GM18858 (cell line): ENCODE data around the gene DOCK8.

Source experiments
- ATAC-seq: cut with Tn5 transposase; IDR thresholded peaks from one replicate; pipeline ENCODE4 v1.9.1; 2021; ENCODE audit not compliant: unreplicated experiment

The DOCK8 gene

DNA sequence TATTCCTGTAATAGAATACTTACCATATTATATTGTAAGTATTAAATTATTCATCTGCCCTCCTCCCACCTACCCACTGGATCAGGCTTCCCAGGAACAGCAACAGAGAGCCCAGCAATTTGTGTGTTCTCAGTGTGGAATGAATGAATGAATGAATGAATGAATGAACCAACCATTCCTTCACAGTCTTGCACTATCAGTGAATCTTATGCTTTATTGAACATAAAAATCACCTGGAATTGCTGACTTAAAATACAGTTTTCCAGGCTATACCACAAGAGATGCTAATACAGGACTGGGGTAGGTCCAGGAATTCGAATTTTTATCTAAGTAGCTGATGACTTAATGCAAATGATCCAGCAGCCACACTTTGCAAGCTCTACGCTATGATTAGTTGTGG is 51.6 kb downstream of the DOCK8 start:
- no peak for ATAC-seq

GRCh38 chr9:268616-269015 is 54.0 kb downstream of the DOCK8 start:
- no peak for ATAC-seq

GRCh38 chr9:269081-269711 is 54.5 kb downstream of the DOCK8 start:
- no peak for ATAC-seq

DNA sequence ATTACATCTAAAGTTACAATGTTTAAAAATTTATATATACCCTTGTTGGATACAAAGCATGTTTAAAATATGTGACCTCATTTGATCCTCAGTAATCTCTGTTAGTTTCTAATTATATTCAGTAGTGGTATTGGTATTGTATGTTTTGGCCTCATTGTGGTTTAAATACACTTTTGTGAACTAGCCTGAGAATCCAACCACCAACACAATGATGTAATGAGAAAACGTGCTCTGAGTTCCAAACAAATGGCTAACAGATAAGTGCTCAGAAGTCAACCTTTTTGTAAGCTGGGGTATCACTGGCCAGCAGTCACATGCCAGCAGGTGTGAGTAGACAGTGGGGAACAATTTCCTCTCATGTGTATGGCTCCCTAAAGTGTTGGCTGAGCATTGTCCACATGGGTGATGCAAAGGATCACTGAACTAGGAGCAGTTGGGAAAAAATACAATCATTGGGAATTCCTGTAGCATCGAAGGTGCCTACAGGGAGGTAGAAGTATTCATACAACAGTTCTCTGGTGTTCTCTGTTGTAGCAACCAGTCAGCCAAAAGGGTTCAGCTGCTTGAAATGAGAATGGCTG is 56.1 kb downstream of the DOCK8 start:
- ATAC-seq: no peak

DNA sequence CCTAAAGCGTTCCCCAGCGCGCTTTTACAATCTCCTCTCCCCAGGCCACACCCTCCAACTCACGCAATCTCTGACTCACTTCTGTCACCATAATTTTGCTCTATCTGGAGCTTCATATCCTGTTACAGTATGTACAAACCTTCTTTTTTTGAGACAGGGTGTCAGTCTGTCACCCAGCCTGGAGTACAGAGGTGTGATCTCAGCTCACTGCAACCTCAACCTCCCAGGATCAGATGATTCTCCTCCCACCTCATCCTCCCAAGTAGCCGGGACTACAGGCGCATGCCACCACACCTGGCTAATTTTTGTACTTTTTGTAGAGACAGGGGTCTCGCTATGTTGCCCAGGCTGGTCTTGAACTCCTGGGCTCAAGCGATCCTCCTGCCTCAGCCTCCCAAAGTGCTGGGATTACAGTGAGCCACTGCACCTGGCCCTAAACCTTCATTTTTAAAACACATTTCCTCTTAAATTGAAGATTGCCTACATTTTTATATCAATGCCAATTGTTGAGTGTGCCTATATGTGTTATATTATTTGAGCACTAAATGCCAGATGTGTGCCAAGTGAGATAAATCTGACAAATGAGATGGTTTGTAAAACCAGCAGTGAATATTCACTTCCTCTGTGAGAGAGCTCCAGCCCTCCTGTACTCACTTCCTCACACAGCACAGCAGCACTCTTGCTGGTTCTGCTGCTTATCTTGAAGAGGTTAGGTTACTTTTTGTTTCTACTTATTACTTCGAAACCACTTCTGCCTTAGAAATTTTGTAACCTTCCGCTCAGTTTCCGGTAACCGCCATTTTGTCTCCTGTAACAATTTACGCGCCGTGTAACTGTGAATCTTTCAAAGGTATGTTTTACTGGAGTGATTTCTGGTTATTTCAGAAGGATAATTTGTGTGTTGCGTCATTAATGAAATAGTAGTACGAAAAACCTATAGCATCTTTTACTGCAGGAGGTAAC is 57.9 kb downstream of the DOCK8 start:
- peak; percentile 95 for ATAC-seq

GRCh38 chr9:274406-274805 is 59.7 kb downstream of the DOCK8 start:
- no peak for ATAC-seq

DNA sequence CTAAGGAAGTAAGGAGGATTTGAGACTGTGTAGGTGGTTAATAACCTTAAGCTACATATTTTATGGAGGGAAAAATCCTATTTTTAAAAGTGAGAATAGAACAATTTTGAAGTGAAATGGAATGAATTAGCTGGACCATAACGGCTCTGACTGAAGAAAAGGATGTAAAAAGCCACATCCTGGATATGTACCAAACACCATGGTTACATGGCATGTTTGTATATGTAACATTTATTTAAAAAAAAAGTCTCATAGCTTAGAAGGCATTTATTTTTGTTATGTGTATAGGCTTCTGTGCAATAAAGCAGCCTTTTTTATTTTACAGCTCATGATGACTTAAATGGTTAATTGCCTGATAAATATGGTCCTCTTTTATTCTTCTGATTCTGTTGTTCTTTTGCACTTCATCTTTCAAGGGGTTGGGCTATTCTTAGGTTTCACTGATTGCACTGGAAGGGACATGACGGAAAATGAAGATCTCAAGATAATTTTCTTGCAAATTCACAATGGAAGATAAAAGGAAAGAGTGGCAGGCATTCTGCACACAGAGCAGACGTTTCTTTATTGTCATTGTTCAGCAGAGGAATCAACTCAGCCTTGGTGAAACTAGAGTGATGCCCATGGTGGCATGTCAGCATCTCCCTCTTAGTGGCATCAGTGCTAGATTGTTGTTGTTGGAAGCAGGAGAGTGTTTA is 63.1 kb downstream of the DOCK8 start:
- no peak for ATAC-seq

DNA sequence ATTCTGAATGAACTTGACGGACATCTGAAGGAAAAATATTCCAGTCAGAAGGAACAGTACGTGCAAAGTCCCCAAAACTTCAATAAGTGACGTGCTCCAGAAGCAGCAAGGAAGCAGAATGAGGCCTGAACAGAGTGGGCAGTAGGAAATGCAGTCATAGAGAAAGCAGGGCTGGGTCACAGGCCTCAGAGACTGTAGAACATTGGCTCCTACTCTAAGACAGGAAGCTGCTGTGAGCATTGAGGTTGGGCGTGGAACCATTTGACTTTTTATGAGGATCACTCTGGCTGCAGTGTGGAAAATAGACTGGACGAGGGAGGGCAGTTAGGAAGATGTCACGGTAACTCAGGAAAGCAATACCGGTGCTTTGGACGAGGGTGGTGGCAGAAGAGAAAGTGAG is 64.0 kb downstream of the DOCK8 start:
- no peak for ATAC-seq

GRCh38 chr9:279674-280073 is 65.0 kb downstream of the DOCK8 start:
- no peak for ATAC-seq

DNA sequence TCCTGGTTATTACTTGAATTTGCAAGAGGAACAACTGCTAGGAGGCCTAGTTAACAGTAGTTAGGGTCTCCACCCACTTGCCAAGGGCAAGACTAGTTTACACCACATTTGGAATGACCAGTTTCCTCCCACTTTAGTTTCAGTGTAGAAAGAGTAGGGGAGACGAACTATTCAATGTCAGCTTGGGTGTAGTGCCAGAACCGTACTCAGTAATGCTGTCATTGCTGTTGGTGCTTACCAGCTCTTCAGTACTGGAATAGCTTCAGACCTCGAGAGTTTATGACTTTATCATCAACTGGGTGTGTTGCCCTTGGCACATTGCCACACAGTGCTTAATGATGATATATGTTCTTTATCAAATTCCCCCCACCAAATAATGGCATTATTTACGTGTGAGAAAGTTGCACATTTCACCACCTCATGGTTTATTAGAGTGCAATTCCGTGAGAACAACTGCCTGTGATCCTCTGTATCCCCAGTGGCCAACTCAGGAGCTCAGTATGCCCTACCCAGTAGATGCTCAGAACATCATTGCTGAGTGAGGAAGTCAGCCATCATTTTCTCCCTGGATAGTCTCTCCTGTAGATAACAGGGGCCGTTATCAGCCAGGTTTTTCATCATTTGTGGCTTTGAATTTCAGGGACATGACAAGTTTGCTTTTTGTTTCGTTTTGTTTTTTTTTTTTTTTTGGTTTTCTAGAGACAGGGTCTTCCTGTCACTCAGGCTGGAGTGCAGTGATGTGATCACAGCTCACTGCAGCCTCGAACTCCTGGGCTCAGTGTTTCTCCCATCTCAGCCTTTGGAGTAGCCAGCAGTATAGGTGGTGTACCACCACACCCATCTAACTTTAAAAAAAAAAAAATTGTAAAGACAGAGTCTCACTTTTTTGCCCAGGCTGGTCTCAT is 67.3 kb downstream of the DOCK8 start:
- no peak for ATAC-seq

GRCh38 chr9:286071-286740 is 71.5 kb downstream of the DOCK8 start:
- ATAC-seq: no peak

- no peak for ATAC-seq
These were observed 74.5 kb downstream of the DOCK8 start for GRCh38 chr9:289121-289520.

DNA sequence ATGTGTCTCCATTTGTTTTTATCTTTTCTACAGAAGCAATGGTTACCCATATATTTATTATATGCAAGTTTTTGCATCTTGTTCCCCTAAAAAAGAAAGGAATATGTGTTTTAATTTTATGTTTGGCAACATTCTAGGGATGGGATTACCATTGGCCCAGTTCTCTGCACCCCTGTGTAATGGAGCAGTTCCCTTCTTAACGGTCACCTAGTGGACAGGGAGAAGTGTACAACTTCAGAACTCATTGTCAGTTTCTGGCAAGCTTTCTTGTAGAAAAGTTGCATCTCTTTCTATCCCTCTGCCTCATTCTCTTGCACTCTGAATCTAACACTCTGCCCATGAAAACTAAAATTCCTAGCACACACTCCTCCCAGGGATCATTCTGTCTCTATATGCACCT is 78.2 kb downstream of the DOCK8 start:
- ATAC-seq: no peak

DNA sequence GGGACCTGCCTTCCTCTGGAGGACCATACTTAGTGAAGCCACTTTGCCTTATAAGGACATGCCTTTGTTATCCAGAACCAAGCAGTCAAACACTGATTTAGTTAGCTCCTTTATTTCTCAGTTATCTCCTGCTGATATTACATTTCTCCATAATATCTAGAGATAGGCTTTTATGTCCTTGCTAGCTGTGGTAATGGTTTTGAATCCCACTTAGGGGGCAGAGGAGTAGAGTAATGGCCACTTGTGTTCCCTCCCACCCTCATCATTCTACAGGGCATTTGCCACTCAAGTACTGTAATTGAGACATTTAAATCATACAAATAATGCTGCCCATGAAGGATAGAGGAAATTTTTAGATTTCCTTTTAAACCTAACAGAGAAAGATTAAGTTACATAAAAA is 80.9 kb downstream of the DOCK8 start:
- no peak for ATAC-seq

- ATAC-seq: no peak
These were observed 81.7 kb downstream of the DOCK8 start for GRCh38 chr9:296411-296810.

- peak; percentile 96 for ATAC-seq
These were observed 82.7 kb downstream of the DOCK8 start for GRCh38 chr9:297104-297972.

- ATAC-seq: no peak
These were observed 88.8 kb downstream of the DOCK8 start for GRCh38 chr9:303502-303901.

GRCh38 chr9:304106-304505 is 89.4 kb downstream of the DOCK8 start:
- no peak for ATAC-seq
